B cell (primary cell): ENCODE data around the gene MYF5.

Experiments used
- EZH2 ChIP-seq: IDR thresholded peaks from 2 replicates; pipeline ENCODE4 v1.6.1; 2012; ENCODE audit warnings: borderline replicate concordance, low read depth, mild to moderate bottlenecking, moderate library complexity, low read length; ENCODE audit not compliant: insufficient read depth, poor library complexity, severe bottlenecking
- TF ChIP-seq, protein P1 (sequence below): fragments of 200-600 bp; IDR thresholded peaks from one replicate; pipeline ENCODE4 v1.8.0; 2022; ENCODE audit warnings: antibody characterized with exemption, mild to moderate bottlenecking

GRCh38 chr12:80681287-80681686 is 35.4 kb upstream of the MYF5 start:
- TF ChIP-seq, protein P1, sequence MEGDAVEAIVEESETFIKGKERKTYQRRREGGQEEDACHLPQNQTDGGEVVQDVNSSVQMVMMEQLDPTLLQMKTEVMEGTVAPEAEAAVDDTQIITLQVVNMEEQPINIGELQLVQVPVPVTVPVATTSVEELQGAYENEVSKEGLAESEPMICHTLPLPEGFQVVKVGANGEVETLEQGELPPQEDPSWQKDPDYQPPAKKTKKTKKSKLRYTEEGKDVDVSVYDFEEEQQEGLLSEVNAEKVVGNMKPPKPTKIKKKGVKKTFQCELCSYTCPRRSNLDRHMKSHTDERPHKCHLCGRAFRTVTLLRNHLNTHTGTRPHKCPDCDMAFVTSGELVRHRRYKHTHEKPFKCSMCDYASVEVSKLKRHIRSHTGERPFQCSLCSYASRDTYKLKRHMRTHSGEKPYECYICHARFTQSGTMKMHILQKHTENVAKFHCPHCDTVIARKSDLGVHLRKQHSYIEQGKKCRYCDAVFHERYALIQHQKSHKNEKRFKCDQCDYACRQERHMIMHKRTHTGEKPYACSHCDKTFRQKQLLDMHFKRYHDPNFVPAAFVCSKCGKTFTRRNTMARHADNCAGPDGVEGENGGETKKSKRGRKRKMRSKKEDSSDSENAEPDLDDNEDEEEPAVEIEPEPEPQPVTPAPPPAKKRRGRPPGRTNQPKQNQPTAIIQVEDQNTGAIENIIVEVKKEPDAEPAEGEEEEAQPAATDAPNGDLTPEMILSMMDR = no peak
- no peak for TF ChIP-seq EZH2
